NB4 (cell line): ENCODE measurements around the gene CDHR5.

ENCODE experiments used
- MYC ChIP-seq: IDR thresholded peaks from 2 replicates; pipeline ENCODE4 v1.6.1; 2011; ENCODE audit warnings: low read depth, low read length
- POLR2A ChIP-seq: IDR thresholded peaks from 2 replicates; pipeline ENCODE4 v1.6.1; 2011; ENCODE audit warnings: mild to moderate bottlenecking; ENCODE audit not compliant: insufficient read length; ENCODE audit errors: extremely low read depth
- TF ChIP-seq, protein P1 (sequence below): IDR thresholded peaks from one replicate; pipeline ENCODE4 v1.5.1; 2012; ENCODE audit warnings: low read depth, low read length

DNA sequence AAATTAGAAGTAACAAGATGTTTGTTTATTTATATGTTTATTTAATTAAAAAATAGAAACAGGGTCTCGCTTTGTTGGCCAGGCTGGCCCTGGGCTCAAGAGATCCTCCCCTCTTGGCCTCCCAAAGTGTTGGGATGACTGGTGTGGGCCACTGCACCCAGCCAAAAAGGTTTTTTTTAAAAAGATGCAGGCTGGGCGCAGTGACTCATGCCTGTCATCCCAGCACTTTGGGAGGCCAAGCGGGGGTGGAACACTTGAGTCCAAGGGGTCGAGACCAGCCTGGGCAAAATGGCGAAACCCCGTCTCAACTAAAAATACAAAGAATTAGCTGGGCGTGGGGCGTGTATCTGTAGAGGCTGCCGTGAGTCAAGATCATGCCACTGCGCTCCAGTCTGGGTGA, 25.7 kb upstream of the CDHR5 start:
- TF ChIP-seq POLR2A, result no peak
- TF ChIP-seq, protein P1, sequence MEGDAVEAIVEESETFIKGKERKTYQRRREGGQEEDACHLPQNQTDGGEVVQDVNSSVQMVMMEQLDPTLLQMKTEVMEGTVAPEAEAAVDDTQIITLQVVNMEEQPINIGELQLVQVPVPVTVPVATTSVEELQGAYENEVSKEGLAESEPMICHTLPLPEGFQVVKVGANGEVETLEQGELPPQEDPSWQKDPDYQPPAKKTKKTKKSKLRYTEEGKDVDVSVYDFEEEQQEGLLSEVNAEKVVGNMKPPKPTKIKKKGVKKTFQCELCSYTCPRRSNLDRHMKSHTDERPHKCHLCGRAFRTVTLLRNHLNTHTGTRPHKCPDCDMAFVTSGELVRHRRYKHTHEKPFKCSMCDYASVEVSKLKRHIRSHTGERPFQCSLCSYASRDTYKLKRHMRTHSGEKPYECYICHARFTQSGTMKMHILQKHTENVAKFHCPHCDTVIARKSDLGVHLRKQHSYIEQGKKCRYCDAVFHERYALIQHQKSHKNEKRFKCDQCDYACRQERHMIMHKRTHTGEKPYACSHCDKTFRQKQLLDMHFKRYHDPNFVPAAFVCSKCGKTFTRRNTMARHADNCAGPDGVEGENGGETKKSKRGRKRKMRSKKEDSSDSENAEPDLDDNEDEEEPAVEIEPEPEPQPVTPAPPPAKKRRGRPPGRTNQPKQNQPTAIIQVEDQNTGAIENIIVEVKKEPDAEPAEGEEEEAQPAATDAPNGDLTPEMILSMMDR, result no peak
- no peak for TF ChIP-seq MYC
